ENCODE data around the gene NRBF2.

Gene NRBF2

GRCh38 chr10:63154546-63155387, 21.6 kb downstream of the NRBF2 start:
- Histone ChIP-seq H3K36me3 (ENCODE audit: insufficient read depth, low read length) (peaks cover 40% of the 10 kb centered on the region), H3K79me2 (ENCODE audit: insufficient read depth, low read length) (no peaks in the 10 kb centered on the region)

GRCh38 chr10:63155388-63156020, 22.4 kb downstream of the NRBF2 start:
- no peaks in the 10 kb centered on the region for H3K9me2 ChIP-seq (ENCODE audit: low read depth, low read length)
- H4K20me1 ChIP-seq (ENCODE audit: insufficient read depth, low read length), result no peaks in the 10 kb centered on the region
- no peaks in the 10 kb centered on the region for H3K27me3 ChIP-seq (ENCODE audit: insufficient read depth, low read length)
- no peak overlapping the region for H3K4me3 ChIP-seq (ENCODE audit: low read depth, low read length, poor library complexity, severe bottlenecking)
- peaks cover 40% of the 10 kb centered on the region for H3K36me3 ChIP-seq (ENCODE audit: insufficient read depth, low read length)
- H3F3A ChIP-seq (ENCODE audit: insufficient read depth, low read length), result no peaks in the 10 kb centered on the region; the same call in 1 of the 2 replicates
- no peak for TF ChIP-seq CTCF (IDR thresholded peaks at IDR 0.05; ENCODE audit: low read length)
- no peak for TF ChIP-seq EZH2 (IDR thresholded peaks at IDR 0.05; ENCODE audit: borderline replicate concordance, low read length)
- H3K4me2 ChIP-seq (ENCODE audit: low read length), result no peak overlapping the region
- no peak overlapping the region for H3K27ac ChIP-seq (ENCODE audit: low read depth, low read length, poor library complexity, severe bottlenecking)
- no peaks in the 10 kb centered on the region for H3K79me2 ChIP-seq (ENCODE audit: insufficient read depth, low read length)
- H3K9ac ChIP-seq (ENCODE audit: low read length), result no peak overlapping the region
- H2AFZ ChIP-seq (ENCODE audit: low read length), result no peak overlapping the region
- H3K4me1 ChIP-seq (ENCODE audit: insufficient read depth, low read length, severe bottlenecking), result no peaks in the 10 kb centered on the region
- H3K9me3 ChIP-seq (ENCODE audit: low read length), result no peaks in the 10 kb centered on the region

More at GRCh38 chr10:63154546-63155387, 21.6 kb downstream of the NRBF2 start:
- H3K27ac ChIP-seq (ENCODE audit: low read depth, low read length, poor library complexity, severe bottlenecking), result no peak overlapping the region
- H3K4me2 ChIP-seq (ENCODE audit: low read length), result no peak overlapping the region
- no peak overlapping the region for H2AFZ ChIP-seq (ENCODE audit: low read length)
- no peaks in the 10 kb centered on the region for H3K9me2 ChIP-seq (ENCODE audit: low read depth, low read length)
- H3K4me3 ChIP-seq (ENCODE audit: low read depth, low read length, poor library complexity, severe bottlenecking), result no peak overlapping the region
- no peaks in the 10 kb centered on the region for H4K20me1 ChIP-seq (ENCODE audit: insufficient read depth, low read length)
- no peaks in the 10 kb centered on the region for H3K27me3 ChIP-seq (ENCODE audit: insufficient read depth, low read length)
- no peak for TF ChIP-seq EZH2 (IDR thresholded peaks at IDR 0.05; ENCODE audit: borderline replicate concordance, low read length)
- TF ChIP-seq CTCF (IDR thresholded peaks at IDR 0.05; ENCODE audit: low read length), result no peak
- H3K9me3 ChIP-seq (ENCODE audit: low read length), result no peaks in the 10 kb centered on the region
- H3K4me1 ChIP-seq (ENCODE audit: insufficient read depth, low read length, severe bottlenecking), result no peaks in the 10 kb centered on the region
- H3K9ac ChIP-seq (ENCODE audit: low read length), result no peak overlapping the region
- no peaks in the 10 kb centered on the region; the same call in 1 of the 2 replicates for H3F3A ChIP-seq (ENCODE audit: insufficient read depth, low read length)

GRCh38 chr10:63156236-63156635, 23.1 kb downstream of the NRBF2 start:
- Histone ChIP-seq H3K4me3 (ENCODE audit: low read depth, low read length, poor library complexity, severe bottlenecking) (no peak overlapping the region), H3K27ac (ENCODE audit: low read depth, low read length, poor library complexity, severe bottlenecking) (no peak overlapping the region), H3K36me3 (ENCODE audit: insufficient read depth, low read length) (peaks cover 37% of the 10 kb centered on the region), H3K27me3 (ENCODE audit: insufficient read depth, low read length) (no peaks in the 10 kb centered on the region), H3F3A (ENCODE audit: insufficient read depth, low read length) (no peaks in the 10 kb centered on the region; the same call in 1 of the 2 replicates), H3K9me2 (ENCODE audit: low read depth, low read length) (no peaks in the 10 kb centered on the region), H3K9me3 (ENCODE audit: low read length) (no peaks in the 10 kb centered on the region), H2AFZ (ENCODE audit: low read length) (no peak overlapping the region), H3K4me1 (ENCODE audit: insufficient read depth, low read length, severe bottlenecking) (no peaks in the 10 kb centered on the region), H4K20me1 (ENCODE audit: insufficient read depth, low read length) (no peaks in the 10 kb centered on the region), H3K79me2 (ENCODE audit: insufficient read depth, low read length) (no peaks in the 10 kb centered on the region), H3K9ac (ENCODE audit: low read length) (no peak overlapping the region), H3K4me2 (ENCODE audit: low read length) (no peak overlapping the region)
- TF ChIP-seq EZH2 (IDR thresholded peaks at IDR 0.05; ENCODE audit: borderline replicate concordance, low read length) (no peak), CTCF (IDR thresholded peaks at IDR 0.05; ENCODE audit: low read length) (no peak)
